DND-41 (cell line): ENCODE results near the gene ELOVL6.

Experiments used
- ATAC-seq: fragments of 200-7000 bp; cut with Tn5 transposase; 3 replicates; pipeline ENCODE4 v1.9.1; 2021; ENCODE audit warnings: low read depth; ENCODE audit not compliant: insufficient read depth
- DNase-seq: peaks from one replicate; pipeline ENCODE4 v3.0.0-alpha.2; 2020
- H2AFZ ChIP-seq: 2 replicates; pipeline ENCODE4 v1.6.0; 2012; ENCODE audit warnings: low read depth, low read length
- H3K27ac ChIP-seq: 2 replicates; pipeline ENCODE4 v1.5.1; 2012; ENCODE audit warnings: low read length, inconsistent platforms
- H3K27me3 ChIP-seq: fragments of 200-600 bp; sonication (generic); 2 replicates; pipeline ENCODE4 v1.6.0; 2012; ENCODE audit warnings: low read length, mild to moderate bottlenecking, inconsistent platforms; ENCODE audit not compliant: insufficient read depth, poor library complexity
- H3K36me3 ChIP-seq: 2 replicates; pipeline ENCODE4 v1.5.1; 2012; ENCODE audit warnings: low read length, inconsistent platforms; ENCODE audit not compliant: insufficient read depth
- H3K4me1 ChIP-seq: 2 replicates; pipeline ENCODE4 v1.5.1; 2012; ENCODE audit warnings: mild to moderate bottlenecking, low read length; ENCODE audit not compliant: insufficient read depth
- H3K4me2 ChIP-seq: 2 replicates; pipeline ENCODE4 v1.6.0; 2012; ENCODE audit warnings: mild to moderate bottlenecking, moderate library complexity, low read length, inconsistent platforms; ENCODE audit not compliant: insufficient read depth
- H3K4me3 ChIP-seq, 2 experiments: fragments of 200-600 bp in 1 of 2; shearing (Covaris generic) in 1 of 2; 2 replicates each; pipeline ENCODE4 v1.5.1; 2012 to 2016; ENCODE audit warnings: inconsistent platforms in 2 of 2, low read length in 2 of 2, mild to moderate bottlenecking in 2 of 2, low read depth in 1 of 2, moderate library complexity in 1 of 2
- H3K79me2 ChIP-seq: 2 replicates; pipeline ENCODE4 v1.6.0; 2012; ENCODE audit warnings: low read length, inconsistent platforms; ENCODE audit not compliant: insufficient read depth
- H3K9ac ChIP-seq: 2 replicates; pipeline ENCODE4 v1.6.0; 2012; ENCODE audit warnings: low read depth, mild to moderate bottlenecking, inconsistent platforms, low read length, moderate library complexity
- H3K9me3 ChIP-seq: 2 replicates; pipeline ENCODE4 v1.5.1; 2012; ENCODE audit warnings: low read length, moderate library complexity, mild to moderate bottlenecking, inconsistent platforms; ENCODE audit not compliant: insufficient read depth, severe bottlenecking
- H4K20me1 ChIP-seq: 2 replicates; pipeline ENCODE4 v1.6.0; 2012; ENCODE audit warnings: low read length; ENCODE audit not compliant: insufficient read depth
- CTCF ChIP-seq: IDR thresholded peaks from 2 replicates; pipeline ENCODE4 v1.5.1; 2012; ENCODE audit warnings: borderline replicate concordance, low read length, moderate library complexity, mild to moderate bottlenecking; ENCODE audit not compliant: poor library complexity, severe bottlenecking; ENCODE audit errors: extremely low read depth
- EZH2 ChIP-seq: IDR thresholded peaks from 3 replicates; pipeline ENCODE4 v1.6.1; 2012; ENCODE audit warnings: borderline replicate concordance, low read depth, mild to moderate bottlenecking, moderate library complexity, low read length, inconsistent platforms; ENCODE audit not compliant: severe bottlenecking

Gene ELOVL6

GRCh38 chr4:110198049-110198434 is 373 bp downstream of the ELOVL6 start:
- Histone ChIP-seq H3K4me3 (peak overlapping the region; percentile 71 to 93), H3K9ac (peak overlapping the region; percentile 99), H3K27me3 (no peaks in the 10 kb centered on the region), H4K20me1 (no peaks in the 10 kb centered on the region), H3K9me3 (no peaks in the 10 kb centered on the region), H2AFZ (peak overlapping the region; percentile 85), H3K27ac (peak overlapping the region; percentile 89), H3K4me1 (peaks cover 41% of the 10 kb centered on the region), H3K36me3 (peaks cover 2% of the 10 kb centered on the region), H3K4me2 (peak overlapping the region; percentile 84), H3K79me2 (peaks cover 49% of the 10 kb centered on the region)
- DNase-seq = no peak
- no peak; the same call in 2 of the 3 replicates for ATAC-seq
- TF ChIP-seq EZH2 = no peak
- no peak for TF ChIP-seq CTCF

DNA sequence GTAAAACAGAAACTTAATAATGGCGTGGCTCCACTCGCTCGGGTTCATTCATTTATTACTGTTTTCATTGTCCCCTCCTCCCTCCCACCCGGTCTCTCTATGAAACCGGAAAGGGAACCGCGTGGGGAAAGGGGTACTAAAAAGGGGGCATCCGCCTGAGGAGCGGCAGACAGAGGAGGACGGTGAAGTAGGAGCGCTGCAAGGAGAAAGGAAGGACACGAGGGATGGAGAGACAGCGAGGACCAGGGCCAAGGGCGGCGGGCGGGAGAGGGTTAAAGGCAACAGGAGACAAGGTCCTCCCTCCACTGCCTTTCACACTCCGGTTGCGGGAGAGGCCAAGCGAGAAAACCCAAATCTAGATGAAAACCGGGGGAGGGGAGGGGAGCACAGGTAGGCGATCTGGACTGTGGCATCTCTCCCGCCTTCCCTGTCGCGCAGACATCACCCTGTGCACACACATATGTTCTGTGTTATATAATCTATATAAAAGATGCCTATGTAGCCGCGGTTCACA is 829 bp downstream of the ELOVL6 start:
- Histone ChIP-seq H3K4me2 (peak overlapping the region; percentile 84), H3K27me3 (no peaks in the 10 kb centered on the region), H3K9ac (peak overlapping the region; percentile 99), H2AFZ (peak overlapping the region; percentile 85), H3K79me2 (peaks cover 54% of the 10 kb centered on the region), H3K36me3 (peaks cover 7% of the 10 kb centered on the region), H3K27ac (peak overlapping the region; percentile 89), H3K9me3 (no peaks in the 10 kb centered on the region), H3K4me1 (peaks cover 45% of the 10 kb centered on the region), H3K4me3 (peak overlapping the region; percentile 71 to 93), H4K20me1 (no peaks in the 10 kb centered on the region)
- DNase-seq (peak; percentile 85), ATAC-seq (peak; percentile 41)
- no peak for TF ChIP-seq CTCF
- TF ChIP-seq EZH2 = no peak

DNA sequence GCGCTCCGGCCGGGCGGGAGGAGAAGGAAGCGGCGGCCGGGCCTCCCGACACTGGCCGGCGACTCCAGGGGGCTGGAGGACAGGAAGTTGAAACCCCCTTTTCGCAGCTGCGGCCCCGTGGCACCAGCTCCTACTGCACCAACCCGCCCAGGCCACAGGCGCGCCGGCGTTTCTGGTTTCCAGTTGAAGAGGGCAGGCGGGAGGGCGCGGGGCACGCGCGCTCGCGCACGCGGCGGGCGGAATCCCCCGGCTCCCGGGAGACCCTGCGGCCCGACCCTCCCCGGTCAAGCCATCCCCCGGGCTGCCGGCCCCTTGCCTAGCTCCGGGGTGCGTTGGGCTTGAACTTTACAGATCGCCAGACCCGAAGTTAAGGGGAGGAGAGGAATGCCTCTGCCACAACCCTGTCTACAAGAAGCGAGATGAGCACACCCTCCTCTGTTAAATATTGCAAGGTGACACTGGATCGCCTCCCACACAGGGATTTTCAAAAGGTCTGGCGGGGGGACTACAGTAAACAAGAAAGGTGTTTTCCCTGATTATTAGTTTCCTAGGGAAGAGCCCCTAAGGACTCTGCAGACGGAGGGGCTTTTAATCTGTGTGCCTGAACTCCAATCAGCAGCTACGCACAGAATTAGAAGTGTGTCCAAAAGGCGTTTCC is 1.4 kb downstream of the ELOVL6 start:
- peak overlapping the region; percentile 85 for H2AFZ ChIP-seq
- DNase-seq (peak; percentile 72), ATAC-seq (peak; percentile 27)
- H3K9ac ChIP-seq = peak overlapping the region; percentile 99
- no peaks in the 10 kb centered on the region for H3K27me3 ChIP-seq
- peak overlapping the region; percentile 71 to 93 for H3K4me3 ChIP-seq
- H3K4me2 ChIP-seq = peak overlapping the region; percentile 84
- H4K20me1 ChIP-seq = no peaks in the 10 kb centered on the region
- peaks cover 60% of the 10 kb centered on the region for H3K79me2 ChIP-seq
- peaks cover 7% of the 10 kb centered on the region for H3K36me3 ChIP-seq
- H3K9me3 ChIP-seq = no peaks in the 10 kb centered on the region
- peak overlapping the region; percentile 89 for H3K27ac ChIP-seq
- no peak for TF ChIP-seq EZH2
- no peak for TF ChIP-seq CTCF
- peaks cover 46% of the 10 kb centered on the region for H3K4me1 ChIP-seq
